GM19043 (cell line): ENCODE measurements around the gene ADD3.

Experiments used
- ATAC-seq: cut with Tn5 transposase; IDR thresholded peaks from one replicate; pipeline ENCODE4 v1.9.1; 2021; ENCODE audit warnings: low read depth; ENCODE audit not compliant: unreplicated experiment

ADD3 gene

GRCh38 chr10:110007701-110008517, at the start of gene ADD3:
Gene ADD3, plus strand, starts transcription at chr10:110007984. Its CDS starts 92,670 bp downstream, at chr10:110100654.
- ATAC-seq, result peak; percentile 52

- ATAC-seq, result no peak
Observed at GRCh38 chr10:109958059-109958458, 49.7 kb upstream of the ADD3 start.

DNA sequence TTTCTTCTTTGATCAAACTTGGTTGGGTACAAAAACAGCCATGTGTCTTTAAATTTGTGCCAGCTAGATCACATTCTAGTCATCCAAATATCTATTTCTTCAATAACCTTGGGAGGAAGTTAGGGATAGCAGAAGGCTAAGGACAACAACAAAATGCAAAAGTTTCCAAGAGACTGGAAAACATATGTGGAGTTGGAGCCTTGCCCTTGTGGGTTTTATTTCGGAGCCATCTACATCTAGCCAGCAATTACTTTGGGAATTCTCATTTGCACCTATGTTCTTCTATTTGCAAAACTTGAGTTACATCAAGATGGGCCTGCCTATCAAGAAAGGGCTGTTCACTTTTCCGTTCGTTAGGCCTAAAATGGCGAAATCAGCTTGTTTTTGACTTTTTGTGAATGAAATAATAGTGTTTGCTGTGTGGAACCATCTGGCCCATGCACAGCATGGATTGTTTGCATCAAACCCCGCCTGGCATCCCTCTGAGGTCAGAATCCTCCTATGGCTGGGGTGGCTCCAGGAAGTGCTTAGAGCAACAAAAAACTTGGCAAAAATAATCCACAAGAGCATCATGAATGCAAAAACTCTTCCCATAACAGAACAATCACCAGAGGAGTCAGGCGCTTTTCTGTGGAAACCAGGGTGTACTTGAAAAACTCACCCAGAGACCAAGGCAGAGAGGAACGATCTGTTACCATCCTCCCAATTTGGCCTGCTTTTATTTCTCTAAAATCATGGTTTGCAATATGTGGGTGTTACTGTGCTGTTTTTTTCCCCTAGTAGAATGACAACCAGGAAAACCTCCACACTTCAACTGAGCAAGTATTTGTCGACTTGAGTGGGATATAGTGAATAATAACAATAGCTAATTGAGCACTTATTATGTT, 48.3 kb upstream of the ADD3 start:
- ATAC-seq, result no peak

- ATAC-seq, result no peak
Observed at GRCh38 chr10:109960682-109961081, 47.1 kb upstream of the ADD3 start.

- ATAC-seq, result no peak
Observed at GRCh38 chr10:109961174-109962001, 46.4 kb upstream of the ADD3 start.

DNA sequence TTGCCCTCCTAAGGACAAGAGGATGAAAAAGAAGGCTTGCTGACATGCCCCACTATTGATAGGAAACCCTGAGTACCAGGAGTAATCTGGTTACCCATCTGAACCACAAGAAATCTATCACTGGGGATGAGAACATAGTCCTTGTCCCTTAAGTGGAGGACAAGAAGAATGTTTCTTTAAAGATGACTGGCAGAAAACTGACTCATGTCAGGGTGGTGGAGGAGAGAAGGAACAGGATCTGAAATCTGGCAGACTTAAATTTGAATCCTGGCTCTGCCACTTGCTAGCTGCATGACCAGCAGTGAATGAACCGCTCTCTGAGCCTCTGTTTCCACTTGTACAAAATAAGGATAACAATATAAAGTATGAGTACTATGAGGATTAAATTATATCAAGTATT, 45.5 kb upstream of the ADD3 start:
- no peak for ATAC-seq

DNA sequence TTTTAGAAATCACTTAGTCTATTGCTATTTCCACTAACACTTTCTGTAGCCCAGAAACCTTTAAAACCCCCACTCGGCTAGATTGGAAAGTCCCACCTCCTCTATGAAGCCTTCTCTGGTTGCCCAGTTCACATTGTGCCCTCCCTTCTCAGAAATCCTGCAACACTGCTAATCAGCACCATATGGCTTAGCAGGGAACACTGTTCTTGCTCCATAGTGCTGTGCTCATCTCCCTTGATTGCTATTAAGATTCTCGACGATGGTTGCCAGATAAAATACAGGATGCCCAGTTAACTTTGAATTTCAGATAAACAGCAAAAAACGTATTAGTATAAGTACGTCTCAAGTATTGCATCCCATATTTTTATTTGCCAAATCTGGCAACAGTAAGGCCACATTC, 44.3 kb upstream of the ADD3 start:
- no peak for ATAC-seq

DNA sequence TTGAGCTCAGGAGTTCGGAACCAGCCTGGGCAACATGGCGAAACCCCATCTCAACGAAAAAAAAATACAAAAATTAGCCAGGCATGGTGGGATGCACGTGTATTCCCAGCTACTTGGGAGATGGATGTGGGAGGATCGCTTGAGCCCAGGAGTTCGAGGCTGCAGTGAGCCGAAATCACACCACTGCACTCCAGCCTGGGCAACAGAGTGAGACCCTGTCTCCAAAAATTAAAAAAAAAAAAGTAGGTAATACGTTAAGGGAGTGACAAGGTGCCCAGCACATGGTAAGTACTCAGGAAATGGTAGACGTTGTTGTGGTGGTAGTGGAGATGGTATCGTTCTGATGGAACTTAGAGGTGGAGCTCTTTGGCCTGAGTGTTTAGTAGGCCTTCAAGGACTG, 43.5 kb upstream of the ADD3 start:
- ATAC-seq, result no peak

DNA sequence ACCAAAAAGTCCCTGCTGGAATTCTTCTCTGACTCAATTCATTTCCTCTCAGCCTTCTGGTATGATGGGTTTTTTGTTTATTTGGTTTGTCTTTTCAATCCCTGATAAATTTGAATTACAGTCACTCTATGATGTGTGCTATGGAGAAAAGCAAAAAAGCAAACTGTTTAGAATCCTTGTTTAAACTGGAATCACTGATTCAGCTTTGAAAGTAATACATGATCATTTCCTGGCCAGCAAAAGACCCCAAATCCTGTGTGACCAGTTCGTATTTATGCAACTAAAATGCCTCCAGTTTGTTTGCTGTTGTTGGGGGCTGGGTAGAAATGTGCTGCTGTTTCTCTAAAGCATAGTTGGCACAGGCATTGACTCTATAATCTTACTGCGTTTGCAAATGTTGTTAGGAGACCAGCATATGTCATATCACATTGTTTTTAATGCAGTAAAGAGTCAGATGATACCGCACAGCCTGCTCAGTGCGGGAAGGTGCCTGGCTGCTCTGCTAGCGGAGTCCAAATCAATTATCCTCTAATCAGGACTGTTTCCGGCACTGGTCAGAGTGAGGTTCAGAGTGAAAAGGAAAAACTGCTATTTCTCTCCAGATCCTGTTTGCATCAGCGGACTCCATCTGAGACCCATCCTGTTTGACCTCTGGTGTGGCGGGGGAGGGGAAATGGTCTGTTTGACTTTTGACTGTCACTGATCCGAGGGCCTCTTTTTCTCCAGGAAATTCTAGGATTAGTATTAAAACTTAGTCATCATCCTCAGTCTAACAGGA, 40.6 kb upstream of the ADD3 start:
- ATAC-seq, result no peak

DNA sequence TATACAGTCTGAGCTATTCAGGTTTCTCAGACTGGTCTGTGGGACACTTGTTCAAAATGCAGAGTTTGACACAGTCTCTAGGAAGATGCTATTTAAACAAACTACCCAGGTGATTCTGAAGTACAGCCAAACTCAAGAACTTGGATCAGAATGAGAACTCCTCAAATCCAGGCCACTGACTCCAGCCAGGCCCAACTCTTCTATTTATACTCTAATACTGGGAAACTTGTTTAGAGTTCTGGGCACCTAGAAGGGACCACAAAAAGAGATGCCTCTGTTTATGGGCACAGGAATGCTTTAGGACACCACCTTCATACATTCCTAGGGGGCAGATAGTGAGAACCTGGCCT, 40.1 kb upstream of the ADD3 start:
- ATAC-seq, result no peak

DNA sequence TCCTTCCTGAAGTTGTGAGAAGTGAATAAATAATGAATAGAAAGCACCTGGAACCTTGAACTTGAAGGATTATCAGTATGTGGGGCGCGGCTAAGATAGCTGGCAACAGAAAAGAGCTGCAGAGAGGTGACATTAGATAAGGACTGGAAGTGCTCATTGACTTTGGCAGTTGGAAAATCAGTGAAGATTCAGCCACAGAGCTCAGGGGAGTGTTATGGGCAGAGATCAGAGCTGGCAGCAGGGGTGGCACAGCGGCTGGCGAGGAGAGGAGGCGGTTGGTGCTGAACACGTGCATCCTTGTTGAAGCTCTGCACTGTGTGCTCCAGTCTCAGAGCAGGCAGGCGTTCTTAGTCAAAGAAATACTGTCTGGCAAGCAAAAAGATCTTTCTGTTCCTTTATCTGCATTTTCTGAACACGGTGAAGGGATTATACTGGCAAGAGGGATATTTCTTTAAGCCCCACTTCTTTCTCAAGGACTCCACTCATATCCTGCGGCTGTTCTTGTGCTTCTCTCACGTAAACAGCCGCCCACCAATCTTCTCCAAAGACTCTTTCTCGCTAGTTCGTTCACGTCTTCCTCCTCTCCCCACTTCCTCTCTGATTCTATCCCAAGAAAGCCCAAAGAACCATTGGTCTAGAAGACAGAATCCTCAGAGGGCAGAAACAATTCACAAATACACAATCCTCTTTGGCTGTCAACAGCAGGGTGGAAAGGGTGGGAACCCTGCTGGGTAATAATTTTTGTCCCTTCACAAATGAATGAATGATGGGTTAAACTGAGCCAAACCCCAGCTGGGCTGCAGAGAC, 38.6 kb upstream of the ADD3 start:
- no peak for ATAC-seq

DNA sequence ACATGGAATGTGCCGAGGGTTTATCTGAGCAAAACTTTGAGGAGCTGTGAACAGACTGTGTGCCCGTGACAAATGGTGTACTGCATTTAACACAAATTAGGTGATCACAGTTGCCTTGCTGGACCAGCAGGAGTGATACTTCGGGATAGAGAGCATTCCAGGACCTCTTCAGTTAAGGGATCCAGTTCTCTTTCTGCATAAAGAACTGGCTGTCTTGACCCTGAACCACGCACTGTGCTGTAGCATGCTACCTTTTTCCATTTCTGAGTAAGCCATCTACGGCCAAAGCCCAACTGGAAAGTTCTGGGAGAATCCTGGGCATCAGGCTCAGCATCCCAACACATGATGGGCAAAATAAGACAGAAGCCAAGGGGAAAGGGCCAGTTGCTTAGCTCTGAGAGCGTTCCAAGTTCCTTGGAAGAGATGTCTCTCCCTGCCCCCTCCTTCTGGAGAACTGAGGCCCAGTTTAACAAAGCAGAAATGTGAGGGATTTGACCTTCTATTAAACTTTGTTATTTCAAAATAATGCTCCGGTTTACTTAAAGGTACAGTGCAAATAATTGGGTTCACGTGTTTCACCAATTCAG, 37.9 kb upstream of the ADD3 start:
- ATAC-seq, result no peak

DNA sequence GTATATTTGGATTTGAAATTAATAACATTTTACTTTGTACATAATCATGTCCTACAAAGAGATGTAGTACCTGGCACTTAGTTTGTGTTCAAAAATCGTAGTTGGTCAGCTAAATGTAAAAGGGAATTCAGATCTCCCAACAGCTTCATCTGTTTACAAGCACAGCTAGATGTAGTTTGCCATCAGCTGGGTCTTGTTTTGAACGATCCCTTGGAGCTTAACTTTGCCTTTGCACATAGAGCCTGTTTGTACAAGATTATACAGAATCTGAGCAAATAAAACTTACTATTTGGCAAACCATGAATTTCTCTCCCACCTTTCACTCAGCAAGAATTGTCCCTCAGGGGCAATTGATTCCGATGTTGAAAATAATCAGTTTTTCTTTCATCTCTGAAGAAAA, 36.1 kb upstream of the ADD3 start:
- ATAC-seq, result no peak

DNA sequence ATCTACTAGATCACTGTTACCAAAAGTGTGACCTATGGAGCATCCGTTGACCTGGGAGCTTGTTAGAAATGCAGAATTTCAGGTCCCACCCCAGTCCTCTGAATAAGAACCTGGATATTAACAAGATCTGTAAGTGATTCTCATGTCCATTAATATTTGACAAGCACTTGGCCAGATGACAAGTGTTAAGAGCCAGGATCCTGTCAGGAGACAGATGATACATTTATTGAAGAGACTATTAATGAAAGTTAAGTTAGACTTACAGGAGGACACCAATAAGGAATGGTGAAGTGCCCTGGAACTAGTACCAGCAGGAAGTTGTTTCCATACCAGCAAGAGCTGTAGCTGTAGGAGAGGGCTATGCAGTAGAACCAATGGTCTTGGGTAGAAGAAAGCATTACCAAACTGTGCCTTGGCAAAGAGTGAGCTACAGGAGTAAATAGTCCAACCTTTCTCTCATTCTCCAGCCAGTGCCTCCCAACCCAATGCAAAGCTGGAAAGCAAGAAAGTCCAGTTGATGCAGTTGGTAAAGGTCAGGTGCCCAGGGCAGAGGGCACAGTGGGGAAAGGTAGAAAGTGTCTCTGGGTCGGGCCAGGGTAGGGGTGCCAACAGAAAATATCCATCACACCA, 35.3 kb upstream of the ADD3 start:
- ATAC-seq, result no peak

DNA sequence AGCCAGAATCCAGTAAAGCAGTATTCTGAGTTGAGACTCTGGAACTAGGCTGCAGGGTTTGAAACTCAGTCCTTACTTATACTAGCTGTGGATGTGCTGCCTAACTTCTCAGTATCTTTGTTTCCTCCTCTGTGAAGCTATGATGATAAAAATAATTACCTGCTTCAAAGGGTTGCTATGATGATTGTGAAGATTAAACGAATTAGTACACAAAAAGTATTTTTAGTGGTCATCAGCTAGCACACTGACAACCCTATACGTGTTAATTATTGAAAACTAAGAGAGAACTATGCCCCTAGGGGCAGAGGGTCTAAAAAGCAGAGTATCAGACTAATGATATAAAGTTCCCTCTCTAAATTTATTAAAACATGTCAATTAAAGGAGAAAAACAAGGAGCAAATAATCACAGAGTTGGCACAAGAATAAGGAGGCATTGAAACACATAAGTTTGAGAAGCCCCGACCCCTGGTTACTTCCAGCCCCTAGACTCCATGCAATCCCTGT, 34.4 kb upstream of the ADD3 start:
- no peak for ATAC-seq

DNA sequence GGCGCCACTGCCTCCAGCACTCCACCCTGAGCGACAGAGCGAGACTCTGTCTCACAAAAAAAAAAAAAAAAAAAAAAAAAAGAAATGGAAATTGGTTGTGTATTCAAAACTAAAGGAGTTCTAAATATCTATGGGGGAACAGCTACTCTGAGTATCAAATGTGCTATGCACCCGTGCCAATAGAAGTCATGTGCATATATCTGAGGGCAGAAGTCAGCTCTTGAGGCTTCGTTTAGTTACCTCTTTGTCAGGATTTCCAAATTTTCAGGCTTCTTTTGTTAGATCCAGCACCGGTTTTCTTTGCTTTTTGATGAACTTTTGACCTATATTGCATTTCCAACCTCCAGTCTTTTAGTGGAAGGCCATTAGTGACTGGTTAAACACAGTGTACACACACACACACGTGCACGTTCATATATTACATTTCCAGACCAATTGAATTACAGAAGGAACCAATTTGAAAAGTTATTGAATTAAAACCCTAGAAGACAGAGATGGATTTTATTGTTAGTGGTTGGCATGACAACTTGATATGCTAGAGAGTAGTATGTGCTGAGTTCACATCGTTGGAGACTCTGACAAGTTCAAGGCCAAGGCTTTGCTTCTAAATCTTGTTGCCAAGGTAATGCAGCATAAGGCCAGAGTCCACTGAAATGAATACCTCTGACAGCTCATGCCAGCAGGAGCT, 33.1 kb upstream of the ADD3 start:
- ATAC-seq, result no peak

- no peak for ATAC-seq
Observed at GRCh38 chr10:109975244-109976190, 32.3 kb upstream of the ADD3 start.
